ENCODE results near the gene ADGRG4.

The ADGRG4 gene

DNA sequence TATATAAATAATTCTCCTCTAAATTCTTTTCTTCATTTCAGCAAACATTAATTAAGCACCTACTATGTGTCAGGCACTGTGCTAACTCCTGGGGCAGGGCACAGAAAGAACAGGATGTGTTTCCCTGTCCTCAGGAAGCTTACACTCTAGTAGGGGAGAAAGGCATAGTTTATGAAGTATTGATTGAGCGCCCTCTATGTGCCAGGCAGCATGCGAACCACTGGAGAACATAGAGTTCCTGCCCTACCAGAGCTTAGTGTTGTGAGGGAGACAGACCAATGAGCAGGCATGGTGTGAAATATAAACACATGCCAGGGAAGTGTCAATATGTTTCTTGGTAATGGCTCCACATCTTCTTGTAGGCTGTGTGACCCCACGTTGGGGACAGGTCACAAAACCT, 3.7 kb downstream of the ADGRG4 start:
- H3K4me3 ChIP-seq (ENCODE audit: low read depth, low read length): no peak overlapping the region
- no peaks in the 10 kb centered on the region for H3K36me3 ChIP-seq
- H3K27ac ChIP-seq: no peak overlapping the region
- H3K27me3 ChIP-seq (ENCODE audit: insufficient read depth, low read depth, severe bottlenecking): peaks cover 23% of the 10 kb centered on the region
- TF ChIP-seq CTCF (IDR thresholded peaks at IDR 0.05; ENCODE audit: low read depth, low read length): no peak
- DNase-seq: no peak
- H3K9me3 ChIP-seq (ENCODE audit: severe bottlenecking): no peaks in the 10 kb centered on the region

- no peak for TF ChIP-seq CTCF (IDR thresholded peaks at IDR 0.05; ENCODE audit: low read depth, low read length)
- no peaks in the 10 kb centered on the region for H3K9me3 ChIP-seq (ENCODE audit: severe bottlenecking)
- DNase-seq: no peak
- peaks cover 23% of the 10 kb centered on the region for H3K27me3 ChIP-seq (ENCODE audit: insufficient read depth, low read depth, severe bottlenecking)
- H3K4me3 ChIP-seq (ENCODE audit: low read depth, low read length): no peak overlapping the region
- no peaks in the 10 kb centered on the region for H3K36me3 ChIP-seq
- H3K27ac ChIP-seq: no peak overlapping the region
Observed at GRCh38 chrX:136306182-136306581, 5.4 kb downstream of the ADGRG4 start.

DNA sequence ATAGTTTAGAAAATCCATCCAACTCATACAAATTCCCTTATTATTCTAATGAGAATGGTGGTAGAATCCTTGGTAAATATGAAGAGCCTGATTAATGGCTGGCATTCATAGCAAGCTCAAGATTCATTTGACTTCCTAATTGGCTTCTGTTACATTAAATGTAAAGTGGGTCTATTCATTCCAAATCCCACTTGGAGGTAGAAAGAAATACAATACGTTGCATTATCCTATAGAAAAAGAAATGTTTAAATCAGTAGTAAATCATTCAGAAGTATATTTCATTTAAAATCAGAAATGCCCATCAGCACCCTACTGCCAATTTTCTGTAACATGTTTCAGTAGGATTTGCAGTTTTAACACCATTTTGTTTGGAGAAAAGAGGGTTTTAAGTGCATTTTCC, 6.7 kb downstream of the ADGRG4 start:
- no peak for TF ChIP-seq CTCF (IDR thresholded peaks at IDR 0.05; ENCODE audit: low read depth, low read length)
- DNase-seq: no peak
- peaks cover 30% of the 10 kb centered on the region for H3K27me3 ChIP-seq (ENCODE audit: insufficient read depth, low read depth, severe bottlenecking)

GRCh38 chrX:136310411-136310810, 9.6 kb downstream of the ADGRG4 start:
- Histone ChIP-seq H3K27me3 (ENCODE audit: insufficient read depth, low read depth, severe bottlenecking) (peaks cover 42% of the 10 kb centered on the region), H3K36me3 (no peaks in the 10 kb centered on the region), H3K9me3 (ENCODE audit: severe bottlenecking) (no peaks in the 10 kb centered on the region), H3K4me3 (ENCODE audit: low read depth, low read length) (no peak overlapping the region), H3K27ac (no peak overlapping the region)
- no peak for DNase-seq
- no peak for TF ChIP-seq CTCF (IDR thresholded peaks at IDR 0.05; ENCODE audit: low read depth, low read length)

More for the DNA sequence above, 6.7 kb downstream of the ADGRG4 start:
- H3K27ac ChIP-seq: no peak overlapping the region
- H3K36me3 ChIP-seq: no peaks in the 10 kb centered on the region
- H3K9me3 ChIP-seq (ENCODE audit: severe bottlenecking): no peaks in the 10 kb centered on the region
- H3K4me3 ChIP-seq (ENCODE audit: low read depth, low read length): no peak overlapping the region

DNA sequence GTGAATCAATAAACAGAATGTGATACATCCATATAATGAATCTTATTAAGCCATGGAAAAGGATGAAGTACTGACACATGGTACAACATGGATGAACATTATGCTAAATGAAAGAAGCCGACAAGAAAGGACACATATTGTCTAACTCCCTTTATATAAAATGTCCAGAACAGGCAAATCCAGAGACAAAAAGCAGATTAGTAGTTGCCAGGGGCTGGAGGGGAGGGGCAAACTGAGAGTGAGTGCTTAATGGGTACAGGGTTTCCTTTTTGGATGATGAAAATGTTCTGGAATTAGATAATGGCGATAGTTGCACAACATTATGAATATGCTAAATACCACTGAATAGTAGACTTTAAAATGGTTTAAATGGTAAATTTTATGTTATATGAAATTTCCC, 17.4 kb downstream of the ADGRG4 start:
- H3K27ac ChIP-seq: no peak overlapping the region
- no peak for DNase-seq
- H3K27me3 ChIP-seq (ENCODE audit: insufficient read depth, low read depth, severe bottlenecking): peaks cover 49% of the 10 kb centered on the region
- TF ChIP-seq CTCF (IDR thresholded peaks at IDR 0.05; ENCODE audit: low read depth, low read length): no peak
- H3K36me3 ChIP-seq: no peaks in the 10 kb centered on the region
- no peaks in the 10 kb centered on the region for H3K9me3 ChIP-seq (ENCODE audit: severe bottlenecking)
- H3K4me3 ChIP-seq (ENCODE audit: low read depth, low read length): no peak overlapping the region

DNA sequence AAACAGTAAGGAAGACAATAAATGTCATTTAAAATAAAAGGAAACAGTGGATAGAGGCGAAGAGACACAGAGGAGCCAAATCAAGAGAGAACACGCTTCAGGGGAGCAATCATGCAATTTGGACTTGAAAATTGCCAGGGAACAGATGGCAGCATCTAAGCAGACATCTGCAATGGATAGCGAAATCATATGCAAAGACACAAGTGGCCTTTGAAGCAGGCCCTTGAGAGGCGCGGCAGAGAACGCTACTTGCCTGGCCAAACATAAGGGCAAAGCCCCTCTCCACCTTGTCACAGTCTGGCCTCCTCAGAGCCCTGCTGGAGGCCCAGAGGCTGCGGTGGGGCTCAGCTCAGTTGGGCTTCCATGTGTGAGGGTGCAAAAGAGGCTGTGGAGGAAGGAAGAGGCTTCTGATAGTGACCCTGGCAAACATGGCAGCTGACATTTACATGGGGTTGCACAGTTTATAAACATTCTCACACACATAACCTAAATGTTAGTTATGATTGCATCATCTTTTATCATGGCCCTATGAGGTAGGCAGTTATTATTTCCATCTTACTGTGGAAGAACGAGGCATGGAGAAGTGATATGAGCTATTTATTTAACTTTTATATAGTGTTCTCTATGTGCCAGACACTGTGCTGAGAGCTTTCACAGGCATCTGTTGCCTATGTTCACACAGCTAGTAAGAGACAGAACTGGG, 18.3 kb downstream of the ADGRG4 start:
- Histone ChIP-seq H3K36me3 (no peaks in the 10 kb centered on the region), H3K4me3 (ENCODE audit: low read depth, low read length) (no peak overlapping the region), H3K27ac (no peak overlapping the region), H3K9me3 (ENCODE audit: severe bottlenecking) (no peaks in the 10 kb centered on the region), H3K27me3 (ENCODE audit: insufficient read depth, low read depth, severe bottlenecking) (peaks cover 44% of the 10 kb centered on the region)
- no peak for DNase-seq
- no peak for TF ChIP-seq CTCF (IDR thresholded peaks at IDR 0.05; ENCODE audit: low read depth, low read length)

Measured in WERI-Rb-1 (cell line).